Measurements from ENCODE around the gene OR2Z1. TPM values are rescaled to one million over a fixed set of nuclear protein-coding genes. Genes with fewer than 3 reads are reported as not detected.

The OR2Z1 gene
- total RNA-seq = not detected

GRCh38 chr19:8721334-8721733 lies at the start of gene OR2Z1:
Gene OR2Z1 (plus strand): TSS chr19:8721634. CDS start chr19:8731029, 9,395 bp downstream.
- Histone ChIP-seq H3K4me3 (no peak within 1 kb of the TSS), H3K36me3 (no peaks in the 10 kb centered on the region), H3K9me3 (no peaks in the 10 kb centered on the region), H3K27me3 (no peaks in the 10 kb centered on the region), H3K4me1 (no peaks in the 10 kb centered on the region), H3K27ac (no peak within 1 kb of the TSS)
- peak in 1 of 2 donors; percentile 34 for DNase-seq (ENCODE audit: extremely low spot score in 2 of 2)
- TF ChIP-seq CTCF (IDR thresholded peaks at IDR 0.05) (no peak), POLR2A (IDR thresholded peaks at IDR 0.05) (no peak), POLR2AphosphoS5 (IDR thresholded peaks at IDR 0.05; ENCODE audit: insufficient read depth in 1 of 2, low read depth in 1 of 2) (no peak)
- intact Hi-C loops (cut with DNase I) = no loop called here

GRCh38 chr19:8673276-8673891 lies 48.0 kb upstream of the OR2Z1 start:
- Histone ChIP-seq H3K4me1 (no peaks in the 10 kb centered on the region), H3K27ac (no peak overlapping the region), H3K9me3 (no peaks in the 10 kb centered on the region), H3K36me3 (no peaks in the 10 kb centered on the region), H3K4me3 (no peak overlapping the region), H3K27me3 (no peaks in the 10 kb centered on the region)
- no peak for TF ChIP-seq CTCF (IDR thresholded peaks at IDR 0.05)
- TF ChIP-seq POLR2AphosphoS5 (IDR thresholded peaks at IDR 0.05; ENCODE audit: insufficient read depth in 1 of 2, low read depth in 1 of 2) = no peak
- no peak for TF ChIP-seq POLR2A (IDR thresholded peaks at IDR 0.05)
- intact Hi-C loops (cut with DNase I) = no loop called here
- DNase-seq (ENCODE audit: extremely low spot score in 2 of 2) = no peak

- intact Hi-C loops (cut with DNase I) = no loop called here
- H3K4me1 ChIP-seq = no peaks in the 10 kb centered on the region
- no peak overlapping the region for H3K4me3 ChIP-seq
- no peaks in the 10 kb centered on the region for H3K36me3 ChIP-seq
- no peaks in the 10 kb centered on the region for H3K27me3 ChIP-seq
- H3K27ac ChIP-seq = no peak overlapping the region
- no peak for TF ChIP-seq CTCF (IDR thresholded peaks at IDR 0.05)
- no peak for TF ChIP-seq POLR2AphosphoS5 (IDR thresholded peaks at IDR 0.05; ENCODE audit: insufficient read depth in 1 of 2, low read depth in 1 of 2)
- no peak for TF ChIP-seq POLR2A (IDR thresholded peaks at IDR 0.05)
- no peak for DNase-seq (ENCODE audit: extremely low spot score in 2 of 2)
- no peaks in the 10 kb centered on the region for H3K9me3 ChIP-seq
Observed at GRCh38 chr19:8675066-8675465, 46.4 kb upstream of the OR2Z1 start.

GRCh38 chr19:8678244-8678807 lies 43.1 kb upstream of the OR2Z1 start:
- Histone ChIP-seq H3K9me3 (no peaks in the 10 kb centered on the region), H3K36me3 (no peaks in the 10 kb centered on the region), H3K27me3 (no peaks in the 10 kb centered on the region), H3K27ac (no peak overlapping the region), H3K4me1 (no peaks in the 10 kb centered on the region), H3K4me3 (no peak overlapping the region)
- intact Hi-C loops (cut with DNase I) = no loop called here
- TF ChIP-seq CTCF (IDR thresholded peaks at IDR 0.05) (no peak), POLR2A (IDR thresholded peaks at IDR 0.05) (no peak), POLR2AphosphoS5 (IDR thresholded peaks at IDR 0.05; ENCODE audit: insufficient read depth in 1 of 2, low read depth in 1 of 2) (no peak)
- DNase-seq (ENCODE audit: extremely low spot score in 2 of 2) = no peak

GRCh38 chr19:8680676-8681344 lies 40.6 kb upstream of the OR2Z1 start:
- no peak overlapping the region for H3K4me3 ChIP-seq
- H3K36me3 ChIP-seq = no peaks in the 10 kb centered on the region
- no peaks in the 10 kb centered on the region for H3K4me1 ChIP-seq
- intact Hi-C loops (cut with DNase I) = no loop called here
- no peak overlapping the region for H3K27ac ChIP-seq
- TF ChIP-seq POLR2A (IDR thresholded peaks at IDR 0.05) (no peak), POLR2AphosphoS5 (IDR thresholded peaks at IDR 0.05; ENCODE audit: insufficient read depth in 1 of 2, low read depth in 1 of 2) (no peak), CTCF (IDR thresholded peaks at IDR 0.05) (no peak)
- H3K27me3 ChIP-seq = no peaks in the 10 kb centered on the region
- H3K9me3 ChIP-seq = no peaks in the 10 kb centered on the region
- DNase-seq (ENCODE audit: extremely low spot score in 2 of 2) = no peak

Data from vagina (tissue), 2 donors.